GM10266 (cell line): ENCODE results near the gene ANKMY1.

Experiments used
- DNase-seq: peaks from one replicate; pipeline ENCODE4 v3.0.0; 2012; ENCODE audit errors: extremely low spot score
- CTCF ChIP-seq: IDR thresholded peaks from 2 replicates; pipeline ENCODE4 v1.5.1; 2012; ENCODE audit warnings: mild to moderate bottlenecking, low read depth; ENCODE audit not compliant: control insufficient read depth, insufficient read depth; ENCODE audit errors: missing control alignments

ANKMY1 gene

GRCh38 chr2:240503375-240503774 is 54.4 kb downstream of the ANKMY1 start:
- DNase-seq: no peak
- no peak for TF ChIP-seq CTCF

DNA sequence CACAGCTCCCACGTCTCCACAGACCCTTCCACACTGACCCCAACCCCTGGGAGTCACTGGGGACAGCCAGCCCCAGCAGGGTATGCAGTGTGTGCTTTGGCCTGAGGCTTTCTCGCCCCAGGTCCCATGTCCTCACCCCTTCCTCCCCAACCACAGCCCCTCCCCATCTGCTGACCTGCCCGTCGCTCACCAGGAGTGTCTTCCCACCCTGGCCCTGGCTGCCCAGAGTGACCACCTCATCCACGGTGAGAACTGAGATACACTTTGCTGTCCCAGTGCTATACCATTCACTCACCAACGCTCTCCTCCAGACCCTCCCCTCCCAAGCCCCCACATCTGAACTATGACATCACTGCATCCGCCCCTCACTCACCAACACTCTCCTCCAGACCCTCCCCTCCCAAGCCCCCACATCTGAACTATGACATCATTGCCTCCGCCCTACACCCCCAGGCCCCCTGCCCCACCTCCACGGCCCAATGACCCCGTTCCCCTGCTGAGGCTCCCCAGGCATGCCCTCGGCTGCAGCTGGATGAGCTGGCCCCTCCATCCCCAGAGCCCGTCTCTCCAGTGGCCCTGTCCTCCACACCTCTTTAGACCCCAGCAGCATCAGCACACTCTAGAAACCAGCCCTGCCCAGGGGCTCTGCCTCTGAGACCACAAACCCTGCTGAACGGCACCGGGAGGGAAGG is 55.2 kb downstream of the ANKMY1 start:
- no peak for DNase-seq
- TF ChIP-seq CTCF: no peak

DNA sequence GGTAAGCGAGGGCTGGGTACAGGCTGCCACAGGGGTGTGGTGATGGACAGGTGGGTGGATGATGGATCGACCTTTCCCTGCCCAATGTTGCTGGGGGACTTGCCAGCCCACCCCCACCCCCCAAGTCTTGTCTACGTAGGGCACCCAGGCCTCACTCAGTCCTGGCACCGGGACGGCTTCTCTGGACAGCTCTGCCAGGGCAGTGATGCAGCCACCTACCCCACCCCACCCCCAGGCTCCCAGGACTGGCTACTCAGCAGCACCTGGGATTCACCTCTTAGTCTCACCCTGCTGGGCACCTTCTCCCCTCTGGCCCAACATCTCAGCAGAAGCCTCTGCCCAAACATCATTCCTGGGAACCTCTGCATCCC is 55.7 kb downstream of the ANKMY1 start:
- TF ChIP-seq CTCF: no peak
- DNase-seq: no peak

DNA sequence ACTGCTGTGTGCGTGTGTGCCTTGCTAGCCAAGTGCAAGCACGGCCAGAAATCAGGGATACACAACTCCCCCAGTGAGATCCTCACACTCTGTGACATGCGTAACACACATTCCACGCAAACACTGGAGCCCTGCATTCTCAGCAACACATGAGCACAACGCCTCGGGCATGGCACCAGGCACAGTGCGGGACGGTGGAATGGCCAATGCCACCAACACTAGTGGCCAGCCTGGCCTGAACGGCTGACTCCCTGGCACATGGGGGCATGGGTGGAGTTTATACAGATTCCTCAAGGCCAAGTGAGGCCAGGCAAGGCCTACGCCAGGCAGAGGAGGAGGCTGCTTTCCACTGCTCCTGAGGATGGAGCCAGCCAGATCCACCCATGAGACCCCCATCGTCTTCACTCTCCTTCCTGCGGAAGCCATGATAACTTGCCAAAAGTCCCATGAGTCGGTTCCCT is 56.2 kb downstream of the ANKMY1 start:
- no peak for TF ChIP-seq CTCF

GRCh38 chr2:240500561-240501423 is 57.0 kb downstream of the ANKMY1 start:
- TF ChIP-seq CTCF: no peak
- DNase-seq: no peak

More for the DNA sequence above, 56.2 kb downstream of the ANKMY1 start:
- DNase-seq: no peak

DNA sequence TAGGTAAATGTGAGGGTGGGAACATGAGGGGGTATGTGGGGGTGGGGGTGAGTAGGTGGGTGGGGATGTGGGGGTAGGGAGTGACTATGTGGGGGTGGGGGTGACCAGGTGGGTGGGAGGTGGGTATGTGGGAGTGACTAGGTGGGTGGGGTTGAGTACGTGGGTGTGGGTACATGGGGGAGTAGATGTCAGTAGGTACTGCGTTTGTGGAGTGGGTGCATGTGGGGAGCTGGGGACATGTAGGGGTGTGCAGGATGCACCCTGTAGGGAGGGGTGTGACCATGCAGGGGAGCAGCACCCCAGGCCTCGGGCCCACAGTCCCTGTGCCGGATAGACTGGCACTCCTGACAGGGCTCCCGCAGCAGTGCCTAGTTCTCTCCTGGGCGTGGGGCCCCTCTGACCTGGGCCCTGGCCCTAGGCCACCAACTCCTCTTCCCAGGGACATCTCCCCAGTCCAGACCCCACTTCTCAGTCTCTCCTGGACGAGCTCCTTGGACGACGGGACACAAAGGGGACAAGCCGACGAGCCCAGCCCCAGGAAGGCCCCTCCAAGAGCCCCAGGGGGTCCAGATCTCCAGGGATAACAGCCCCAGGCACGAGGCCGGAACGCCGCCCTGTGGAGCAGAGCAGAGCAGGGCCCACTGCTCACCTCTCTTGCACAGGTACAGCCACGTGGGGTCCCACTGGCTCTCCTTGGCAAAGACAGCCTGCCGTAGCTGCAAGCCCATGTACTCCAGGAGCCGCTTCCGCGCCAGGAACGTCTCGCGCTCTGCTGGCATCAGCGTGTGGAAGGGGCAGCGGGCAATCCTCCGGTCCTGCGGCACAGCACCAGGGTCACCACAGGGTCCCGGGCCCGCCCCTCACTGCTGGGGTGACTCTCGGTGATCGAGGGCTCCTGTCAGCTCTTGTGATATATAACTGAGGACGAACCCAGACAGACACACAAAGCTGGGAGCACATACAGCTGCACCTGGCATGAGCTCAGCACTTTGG is 58.2 kb downstream of the ANKMY1 start:
- DNase-seq: no peak
- TF ChIP-seq CTCF: no peak
